ENCODE data around the gene EXOC1L.
"Not testable (repeated sequence)": the region's sequence is repeated elsewhere in the genome, so short reads cannot be mapped to it uniquely, and the experiment has no call there.

EXOC1L gene

DNA sequence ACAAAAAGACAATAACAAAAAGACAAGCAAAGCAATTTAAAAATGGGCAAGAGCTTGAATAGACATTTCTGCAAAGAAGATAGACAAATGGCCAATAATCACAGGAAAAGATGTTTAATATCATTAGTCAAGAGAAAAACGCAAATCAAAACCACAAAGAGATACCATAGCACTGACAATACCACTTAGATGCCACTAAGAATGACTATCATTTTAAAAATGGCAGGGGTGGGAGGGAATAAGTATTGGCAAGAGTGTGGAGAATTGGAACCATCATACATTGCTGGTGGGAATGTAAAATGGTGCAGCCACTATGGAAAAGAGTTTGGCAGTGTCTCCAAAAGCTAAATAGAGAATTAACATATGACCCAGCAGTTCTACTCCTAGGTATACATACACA is 18.8 kb downstream of the EXOC1L start:
- DNase-seq (ENCODE audit: low read depth) = peak; percentile 26

DNA sequence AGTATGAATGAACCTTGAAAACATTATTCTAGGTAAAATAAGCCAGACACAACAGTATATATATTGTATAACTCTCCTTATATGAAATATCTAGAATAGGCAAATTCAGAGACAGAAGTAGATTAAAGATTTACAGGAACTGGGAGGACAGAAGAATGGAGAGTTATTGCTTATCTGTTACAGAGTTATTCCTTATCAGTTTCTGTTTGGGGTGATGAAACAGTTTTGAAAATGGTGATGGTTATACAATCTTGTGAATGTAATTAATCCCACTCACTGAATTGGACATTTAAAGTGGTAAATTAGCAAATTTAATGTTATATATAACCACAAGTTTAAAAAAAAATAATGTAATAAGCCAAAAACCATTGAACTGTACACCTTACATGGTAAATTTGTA is 19.4 kb downstream of the EXOC1L start:
- no peak for DNase-seq (ENCODE audit: low read depth)

DNA sequence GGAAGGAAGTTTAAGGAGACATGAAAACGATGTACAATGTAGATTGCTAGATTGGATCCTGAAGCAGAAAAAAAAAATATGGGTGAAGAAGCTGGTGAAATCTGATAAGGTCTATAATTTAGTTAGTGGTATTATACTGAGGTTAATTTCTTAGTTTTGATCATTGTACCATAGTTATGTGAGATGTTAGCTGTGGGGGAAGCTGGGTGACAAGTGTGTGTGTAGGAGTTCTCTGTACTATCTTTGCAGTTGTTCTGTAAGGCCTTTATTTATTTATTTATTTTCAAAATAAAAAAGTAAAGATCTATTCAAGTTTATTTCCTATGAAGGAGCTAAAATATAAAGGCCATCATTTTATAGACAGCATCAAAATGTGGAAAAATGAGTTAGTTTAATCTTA is 21.4 kb downstream of the EXOC1L start:
- DNase-seq (ENCODE audit: low read depth) = no peak

DNA sequence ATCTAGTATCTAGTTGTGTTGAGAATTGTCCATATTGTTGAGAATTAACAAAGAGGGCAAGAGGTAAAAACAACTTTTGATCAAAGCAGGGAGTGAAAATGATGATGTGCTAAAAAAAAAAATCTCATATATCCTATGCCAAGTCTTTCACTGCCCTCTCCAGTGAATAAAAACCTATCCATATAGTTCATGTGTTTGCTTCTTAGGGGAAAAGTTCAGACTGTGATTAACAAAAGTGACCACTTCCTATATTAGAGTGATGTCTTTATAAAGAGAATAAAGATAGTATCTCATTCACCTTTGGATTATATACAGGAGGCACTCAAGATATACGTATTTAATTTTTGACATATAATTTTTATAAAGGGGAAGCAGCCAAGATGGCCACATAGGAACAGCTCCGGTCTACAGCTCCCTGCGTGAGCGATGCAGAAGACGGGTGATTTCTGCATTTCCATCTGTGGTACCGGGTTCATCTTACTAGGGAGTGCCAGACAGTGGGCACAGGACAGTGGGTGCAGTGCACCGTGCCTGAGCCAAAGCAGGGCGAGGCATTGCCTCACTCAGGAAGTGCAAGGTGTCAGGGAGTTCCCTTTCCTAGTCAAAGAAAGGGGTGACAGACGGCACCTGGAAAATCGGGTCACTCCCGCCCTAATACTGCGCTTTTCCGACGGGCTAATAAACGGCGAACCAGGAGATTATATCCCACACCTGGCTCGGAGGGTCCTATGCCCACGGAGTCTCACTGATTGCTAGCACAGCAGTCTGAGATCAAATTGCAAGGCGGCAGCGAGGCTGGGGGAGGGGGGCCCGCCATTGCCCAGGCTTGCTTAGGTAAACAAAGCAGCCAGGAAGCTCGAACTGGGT is 22.0 kb downstream of the EXOC1L start:
- not testable (repeated sequence) for DNase-seq (ENCODE audit: low read depth)

DNA sequence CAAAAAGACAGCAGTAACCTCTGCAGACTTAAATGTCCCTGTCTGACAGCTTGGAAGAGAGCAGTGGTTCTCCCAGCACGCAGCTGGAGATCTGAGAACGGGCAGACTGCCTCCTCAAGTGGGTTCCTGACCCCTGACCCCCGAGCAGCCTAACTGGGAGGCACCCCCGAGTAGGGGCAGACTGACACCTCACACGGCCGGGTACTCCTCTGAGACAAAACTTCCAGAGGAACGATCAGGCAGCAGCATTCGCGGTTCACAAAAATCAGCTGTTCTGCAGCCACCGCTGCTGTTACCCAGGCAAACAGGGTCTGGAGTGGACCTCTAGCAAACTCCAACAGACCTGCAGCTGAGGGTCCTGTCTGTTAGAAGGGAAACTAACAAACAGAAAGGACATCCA is 22.7 kb downstream of the EXOC1L start:
- DNase-seq (ENCODE audit: low read depth) = not testable (repeated sequence)

DNA sequence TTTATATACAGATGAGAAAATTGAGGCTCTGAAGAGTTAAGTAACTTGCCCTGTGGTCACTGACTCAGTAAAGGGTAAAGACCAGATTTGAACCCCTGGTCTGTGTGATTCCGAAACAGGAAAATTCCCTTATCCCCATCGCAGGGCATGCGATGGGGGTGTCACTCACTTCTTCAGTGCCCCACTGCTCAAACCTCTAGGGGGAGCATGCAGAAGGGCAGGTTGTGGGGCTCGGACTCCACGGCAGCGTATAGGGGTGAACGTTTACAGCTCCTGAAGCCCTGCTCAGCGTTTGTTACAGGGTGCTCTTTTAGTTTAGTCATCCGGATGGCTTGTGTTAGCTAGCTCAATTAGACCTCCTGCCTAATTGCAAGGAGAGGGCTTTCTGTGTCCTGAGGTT is 30.1 kb downstream of the EXOC1L start:
- DNase-seq (ENCODE audit: low read depth) = no peak

DNA sequence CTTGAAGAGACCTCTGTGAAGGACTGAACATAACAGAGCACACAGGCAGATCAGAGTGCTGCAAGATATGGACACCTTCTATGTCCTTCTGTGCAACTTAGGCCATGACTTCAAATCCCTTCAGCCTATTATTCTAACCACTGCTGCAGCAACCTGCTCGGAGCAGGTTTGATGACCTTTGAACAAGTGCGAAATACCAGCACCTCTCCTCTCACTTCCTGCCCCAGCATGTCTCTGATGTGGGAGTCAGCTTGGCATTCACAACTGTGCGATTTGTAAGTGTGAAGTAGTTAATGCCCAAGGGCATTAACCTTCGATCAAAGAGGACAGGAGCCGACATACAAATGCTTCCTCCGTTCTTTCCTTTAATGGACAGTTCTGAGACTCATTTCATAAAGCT is 32.3 kb downstream of the EXOC1L start:
- DNase-seq (ENCODE audit: low read depth) = no peak

DNA sequence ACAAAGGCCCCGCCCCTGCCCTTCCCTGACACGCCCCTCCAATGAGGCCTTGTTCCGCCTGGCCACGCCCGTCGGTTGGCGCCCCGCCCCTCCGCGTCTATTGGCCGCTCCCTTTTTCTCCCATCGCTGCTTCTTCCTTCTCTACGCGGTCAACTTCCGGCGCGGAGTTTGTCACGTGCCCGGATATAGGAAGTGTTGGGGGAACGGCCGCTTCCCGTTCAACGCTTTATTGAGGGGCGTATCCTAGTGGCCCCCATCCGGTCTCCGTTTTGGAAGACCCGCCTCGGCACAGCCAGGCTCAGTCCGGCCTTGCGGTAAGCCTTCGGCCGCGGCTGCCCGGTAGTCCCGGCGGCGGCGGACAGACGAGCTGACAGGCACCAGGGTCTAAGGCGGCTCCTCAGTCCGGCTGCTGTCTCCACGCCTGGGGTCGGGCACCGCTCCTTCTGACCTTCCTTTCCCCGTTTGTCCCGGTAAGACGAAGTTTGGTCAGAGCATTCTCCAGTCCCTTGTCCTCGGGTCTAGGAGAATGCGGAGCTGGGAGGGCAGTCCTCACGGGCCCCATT is 34.0 kb downstream of the EXOC1L start, which contains the start of gene EXOC1:
EXOC1 (plus strand) TSS at position 165 of the 563 bp plus-strand sequence. CDS start 4,676 bp downstream, outside the sequence.
- DNase-seq (ENCODE audit: low read depth) = peak; percentile 91

DNA sequence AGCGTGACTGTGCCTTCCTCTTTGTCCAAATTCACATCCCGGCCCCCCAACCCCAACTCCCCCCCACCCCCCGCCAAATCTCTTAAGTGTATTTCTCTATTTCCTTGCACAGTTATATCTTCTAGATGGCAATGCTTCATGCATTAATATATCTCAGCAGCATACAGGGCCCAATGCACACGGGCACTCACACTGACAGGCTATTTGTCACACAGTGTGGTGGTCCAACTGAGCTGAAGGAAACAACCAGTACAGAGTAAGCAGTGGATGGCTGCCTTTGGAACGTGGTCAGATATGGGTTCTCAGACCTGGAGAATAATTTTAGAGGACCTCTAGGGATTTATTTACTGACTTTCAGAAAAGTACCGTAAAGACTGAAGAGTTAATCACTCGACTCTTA is 34.5 kb downstream of the EXOC1L start:
- no peak for DNase-seq (ENCODE audit: low read depth)

DNA sequence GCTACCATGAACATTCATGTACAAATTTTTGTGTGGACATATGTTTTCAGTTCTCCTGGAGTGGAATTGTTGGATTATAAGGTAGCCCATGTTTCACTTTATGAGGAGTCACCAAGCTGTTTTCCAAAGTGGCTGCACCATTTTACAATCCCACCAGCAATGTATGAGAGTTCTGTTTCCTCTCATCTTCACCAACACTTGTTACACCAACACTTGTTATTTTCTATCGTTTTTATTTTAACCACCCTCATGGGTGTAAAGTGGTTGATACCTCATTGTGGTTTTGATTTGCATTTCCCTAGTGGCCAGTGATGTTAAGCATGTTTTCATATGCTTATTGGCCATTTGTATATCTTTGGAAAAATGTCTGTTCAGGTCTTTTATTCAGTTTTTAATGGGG is 38.0 kb downstream of the EXOC1L start:
- DNase-seq (ENCODE audit: low read depth) = no peak

DNA sequence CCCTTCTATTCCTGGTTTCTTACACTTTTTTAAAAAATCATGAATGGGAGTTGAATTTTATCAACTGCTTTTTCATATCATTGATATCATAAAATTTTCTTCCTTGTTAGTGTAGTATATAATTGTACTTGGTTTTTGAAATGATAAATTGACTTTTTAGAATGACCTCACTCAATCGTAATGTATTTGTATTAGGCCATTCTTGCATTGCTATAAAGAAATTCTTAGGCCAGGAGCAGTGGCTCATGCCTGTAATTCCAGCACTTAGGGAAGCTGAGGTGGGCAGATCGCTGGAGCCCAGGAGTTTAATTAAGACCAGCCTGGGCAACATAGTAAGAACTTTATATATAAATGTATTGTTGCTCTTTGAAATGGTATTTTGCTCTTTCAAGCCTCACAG is 40.1 kb downstream of the EXOC1L start:
- no peak for DNase-seq (ENCODE audit: low read depth)

DNA sequence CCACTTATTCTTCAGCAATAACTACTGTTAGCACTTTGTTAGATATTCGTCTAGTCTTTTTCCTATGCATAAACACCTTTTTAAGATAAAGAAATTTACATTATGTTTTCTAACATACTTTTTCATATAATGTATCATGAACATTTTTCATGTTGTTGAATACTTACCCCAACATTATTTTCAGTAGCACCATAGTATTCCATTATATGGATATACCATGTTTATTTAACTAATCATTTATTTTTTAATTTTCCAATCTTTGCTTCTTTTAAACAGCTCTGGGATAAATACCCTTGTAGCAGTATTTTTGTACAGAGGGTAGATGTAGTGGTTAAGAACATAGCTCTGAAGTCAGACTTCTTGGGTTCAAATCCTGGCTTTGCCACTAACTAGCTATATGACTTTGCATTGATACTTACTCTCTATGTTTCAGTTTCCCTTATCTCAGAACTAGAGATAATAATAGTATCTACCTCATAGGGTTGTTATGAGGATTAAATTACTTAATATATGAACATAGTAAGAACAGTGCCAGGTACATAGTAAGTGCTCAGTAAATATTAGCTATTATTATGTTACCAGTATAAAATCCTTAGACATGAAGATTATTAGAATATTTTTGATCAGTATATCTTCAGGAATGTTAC is 45.1 kb downstream of the EXOC1L start:
- DNase-seq (ENCODE audit: low read depth) = no peak

DNA sequence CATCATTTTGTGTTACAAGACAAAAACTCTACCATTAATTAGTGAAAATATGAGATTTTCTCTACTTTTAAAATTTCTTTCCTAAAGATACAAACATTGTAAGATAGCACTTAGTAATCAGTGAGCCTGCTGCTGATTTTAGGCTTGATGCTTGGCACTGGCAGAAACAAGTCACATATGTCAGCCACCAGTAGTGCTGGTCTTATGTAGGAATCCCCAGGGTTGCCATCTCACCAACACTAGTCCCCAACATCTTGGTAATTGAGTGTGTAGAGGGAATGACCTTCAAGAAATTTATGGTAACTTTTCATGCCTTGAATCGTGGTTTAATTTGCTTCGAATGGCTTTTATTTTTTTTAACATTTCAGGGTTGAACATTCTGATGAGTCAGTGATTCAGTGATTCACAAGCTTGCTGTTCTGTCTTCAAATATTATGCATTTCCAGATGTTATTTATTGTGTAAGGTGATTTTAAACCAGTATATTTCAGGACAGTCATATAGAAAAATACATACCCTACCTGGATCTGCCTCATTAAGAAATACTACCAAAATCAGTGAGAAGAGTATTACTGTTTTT is 45.7 kb downstream of the EXOC1L start:
- DNase-seq (ENCODE audit: low read depth) = peak; percentile 27

DNA sequence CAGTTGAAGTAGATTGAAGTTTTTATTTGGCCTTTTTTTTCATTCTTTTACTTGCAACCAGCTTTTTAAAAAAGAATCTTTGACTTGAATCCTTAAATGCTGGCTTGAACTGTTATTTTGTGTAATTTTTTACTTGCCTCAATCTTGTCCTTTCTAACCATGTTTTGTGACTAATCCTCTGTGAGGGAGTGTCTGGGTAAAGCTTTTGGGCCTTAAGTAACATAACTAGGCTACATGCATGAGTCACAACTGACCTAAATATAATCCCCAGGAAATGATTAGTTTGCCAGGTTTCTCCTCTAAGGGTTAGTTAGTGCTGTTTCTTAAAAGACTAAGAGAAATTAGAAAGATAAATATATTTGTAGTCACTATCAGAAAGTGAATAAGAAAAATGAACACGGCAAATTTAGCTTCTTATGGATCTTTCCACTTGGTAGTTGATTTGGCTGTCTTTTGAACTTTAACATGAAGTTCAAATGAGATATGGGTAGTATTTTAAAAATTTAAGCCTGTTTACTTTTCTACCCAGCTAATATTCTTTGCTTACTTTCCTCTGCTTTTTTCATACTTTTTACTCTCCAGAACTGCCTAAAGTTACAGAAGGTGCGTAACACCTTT is 46.8 kb downstream of the EXOC1L start:
- DNase-seq (ENCODE audit: low read depth) = peak; percentile 70

DNA sequence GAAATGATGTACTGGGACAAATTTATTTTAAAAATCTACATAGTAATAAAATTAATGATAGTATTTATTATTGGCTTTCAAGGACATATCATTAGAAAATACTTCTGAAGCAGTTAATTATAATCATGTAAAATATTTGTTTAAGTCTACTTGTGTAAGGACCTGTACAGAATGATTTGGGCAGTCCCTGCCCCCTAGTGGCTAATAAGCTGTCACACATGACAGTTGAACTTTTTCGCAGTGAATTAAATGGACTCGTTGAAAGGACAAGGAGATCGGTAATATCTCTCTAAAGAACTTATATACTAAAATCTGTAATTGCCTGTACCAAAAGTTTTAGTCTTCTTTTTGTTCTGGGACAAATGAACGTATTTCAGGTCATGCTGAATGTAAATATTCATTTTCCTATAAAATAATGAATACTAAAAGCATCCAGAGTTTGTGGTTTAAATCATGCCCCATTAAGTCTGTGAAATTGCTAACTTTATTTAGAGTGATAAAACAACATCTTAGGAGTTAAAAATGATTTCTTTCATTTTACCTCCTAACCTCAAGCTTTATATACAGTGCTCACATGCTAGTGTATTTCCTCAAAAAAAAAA is 47.5 kb downstream of the EXOC1L start:
- DNase-seq (ENCODE audit: low read depth) = peak; percentile 36

DNA sequence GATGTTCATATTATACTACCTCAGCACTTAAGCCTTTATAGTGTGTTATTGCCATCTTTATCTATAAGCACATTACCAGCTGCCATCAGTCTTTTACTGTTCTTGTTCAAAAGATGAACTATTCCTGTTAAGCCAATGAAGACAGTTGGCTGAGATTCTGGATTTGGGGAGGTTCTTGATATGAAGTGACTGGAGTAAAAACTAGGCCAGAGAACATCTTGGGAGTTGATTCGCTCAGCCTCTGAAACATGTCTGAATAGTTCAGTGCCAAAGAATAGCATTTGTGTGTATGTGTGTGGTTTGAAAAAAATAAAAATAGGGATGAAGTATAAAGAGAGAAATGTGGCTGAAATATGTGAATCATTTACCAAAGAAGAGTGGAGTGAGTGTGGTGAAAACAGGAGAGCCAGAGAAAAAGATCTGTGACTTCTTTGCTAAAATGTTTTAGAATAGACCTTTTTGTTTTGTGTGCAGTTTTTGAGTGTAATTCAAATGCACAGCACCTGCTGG is 49.0 kb downstream of the EXOC1L start:
- no peak for DNase-seq (ENCODE audit: low read depth)

DNA sequence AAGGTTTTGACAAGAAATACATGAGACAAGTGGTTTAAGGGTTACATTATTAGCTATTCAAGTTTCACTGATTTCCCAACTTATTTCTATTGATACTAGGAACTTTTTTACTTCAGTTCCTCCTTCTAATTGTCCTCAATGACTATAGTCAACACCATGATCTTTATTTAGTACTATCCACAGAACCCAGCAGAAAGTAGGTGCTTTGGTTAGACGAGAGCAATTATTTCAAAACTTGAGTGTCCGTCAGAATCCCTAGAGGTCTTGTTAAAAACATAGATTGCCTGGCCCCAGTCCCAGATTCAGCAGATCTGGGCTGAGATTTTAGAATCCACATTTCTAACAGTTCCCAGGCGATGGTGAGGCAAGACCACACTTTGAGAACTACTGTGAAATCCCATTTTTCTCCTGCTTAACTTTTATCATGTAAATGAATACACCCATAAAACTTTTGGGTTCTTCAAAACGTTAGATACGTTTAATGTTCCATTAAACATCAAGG is 51.8 kb downstream of the EXOC1L start:
- DNase-seq (ENCODE audit: low read depth) = no peak

DNA sequence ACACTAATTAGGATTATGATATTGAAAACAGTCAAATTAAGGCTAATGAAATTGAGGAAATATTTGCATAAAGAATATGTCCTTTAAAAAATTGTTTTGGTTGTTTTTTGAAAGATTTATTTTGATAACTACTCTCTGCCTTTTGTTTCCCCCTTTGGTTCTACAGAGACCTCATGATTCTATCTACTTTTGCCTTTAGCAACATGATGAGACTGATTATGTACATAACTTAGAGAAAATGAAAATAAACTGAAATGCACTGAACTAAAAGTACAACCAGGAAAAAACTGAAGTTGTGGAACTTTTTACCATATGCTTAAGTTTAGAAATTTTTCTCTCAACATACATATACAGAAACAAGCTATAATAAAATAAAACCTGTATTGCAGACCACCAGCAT is 55.2 kb downstream of the EXOC1L start:
- DNase-seq (ENCODE audit: low read depth) = no peak

DNA sequence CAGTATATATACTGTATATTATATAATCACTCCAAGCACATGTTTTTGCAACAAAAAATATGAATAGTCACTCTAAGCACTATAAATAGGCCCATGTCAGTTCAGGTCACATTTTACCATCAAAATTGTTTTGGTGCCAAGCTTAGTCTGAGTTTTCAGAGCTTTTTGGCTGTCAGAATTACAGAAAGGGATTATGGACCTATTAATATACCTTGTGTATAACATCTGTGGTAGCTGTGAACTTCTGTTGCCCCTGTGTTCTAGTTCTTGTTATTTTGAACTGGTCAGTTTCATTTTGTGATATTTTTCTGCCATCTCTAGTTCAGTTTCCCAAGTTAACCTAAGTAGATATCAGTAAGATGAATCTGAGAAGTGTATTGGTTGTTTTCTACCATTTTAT is 56.8 kb downstream of the EXOC1L start:
- no peak for DNase-seq (ENCODE audit: low read depth)

DNA sequence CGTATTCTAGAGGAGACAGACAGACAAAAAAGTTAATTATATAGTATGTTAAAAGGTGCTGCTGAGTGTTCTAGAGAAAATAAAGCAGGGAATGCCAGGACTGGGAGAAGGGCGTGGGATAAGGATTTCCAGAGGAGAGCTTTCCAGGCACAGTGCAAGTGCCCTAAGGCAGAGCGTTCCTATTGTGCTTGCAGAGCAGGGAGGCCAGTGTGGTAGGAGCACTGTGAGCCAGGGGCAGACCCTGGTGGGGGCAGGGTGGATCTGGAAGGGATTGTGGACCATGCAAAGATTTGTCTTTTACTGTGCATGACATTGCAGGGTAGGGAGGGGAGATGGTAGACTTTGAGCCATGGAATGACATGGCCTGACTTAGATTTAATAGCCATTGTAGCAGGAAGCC is 59.6 kb downstream of the EXOC1L start:
- no peak for DNase-seq (ENCODE audit: low read depth)

DNA sequence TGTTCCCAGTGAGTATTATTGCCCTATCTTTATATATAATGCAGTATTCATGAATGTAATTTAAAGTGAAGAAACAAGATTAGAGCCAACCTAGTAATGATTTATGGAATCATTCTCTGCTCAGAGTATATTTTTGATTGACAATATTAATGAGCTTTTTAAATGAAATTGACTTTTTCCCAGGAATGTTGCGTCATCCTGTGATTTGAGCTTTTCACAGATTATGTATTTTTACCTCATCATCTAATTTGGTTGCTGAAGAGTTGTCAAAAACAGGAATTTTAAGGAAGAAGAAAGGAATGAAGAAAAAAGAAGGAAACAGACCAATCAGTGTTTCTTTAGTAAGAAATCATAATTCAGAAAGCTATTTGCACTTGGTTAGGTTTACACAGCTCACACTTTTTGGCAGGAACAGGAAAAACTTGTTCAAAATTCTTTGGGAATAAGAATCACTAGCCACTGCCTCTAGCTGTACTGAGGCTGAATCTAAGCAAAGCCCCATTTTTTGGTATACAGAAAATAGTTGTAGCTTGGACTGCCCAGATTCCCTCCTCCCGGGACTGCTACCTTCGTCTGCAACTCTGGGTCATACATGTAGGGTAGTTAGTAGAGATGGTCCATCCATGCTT is 61.2 kb downstream of the EXOC1L start:
- no peak for DNase-seq (ENCODE audit: low read depth)
